H54 (cell line): Measurements from ENCODE around the gene CTIF.

ENCODE experiments used
- DNase-seq: peaks from one replicate; pipeline ENCODE4 v3.0.0; 2011; ENCODE audit warnings: low spot score, mixed read lengths; ENCODE audit not compliant: insufficient read length
- FAIRE-seq: peaks from 3 replicates; lab custom pipeline; 2011; peaks lifted over from hg19 to GRCh38; lab: Jason Lieb, UNC
- POLR2A ChIP-seq: IDR thresholded peaks from 2 replicates; pipeline ENCODE4 v1.6.1; 2011; ENCODE audit warnings: low read depth, mild to moderate bottlenecking, low read length

CTIF gene

DNA sequence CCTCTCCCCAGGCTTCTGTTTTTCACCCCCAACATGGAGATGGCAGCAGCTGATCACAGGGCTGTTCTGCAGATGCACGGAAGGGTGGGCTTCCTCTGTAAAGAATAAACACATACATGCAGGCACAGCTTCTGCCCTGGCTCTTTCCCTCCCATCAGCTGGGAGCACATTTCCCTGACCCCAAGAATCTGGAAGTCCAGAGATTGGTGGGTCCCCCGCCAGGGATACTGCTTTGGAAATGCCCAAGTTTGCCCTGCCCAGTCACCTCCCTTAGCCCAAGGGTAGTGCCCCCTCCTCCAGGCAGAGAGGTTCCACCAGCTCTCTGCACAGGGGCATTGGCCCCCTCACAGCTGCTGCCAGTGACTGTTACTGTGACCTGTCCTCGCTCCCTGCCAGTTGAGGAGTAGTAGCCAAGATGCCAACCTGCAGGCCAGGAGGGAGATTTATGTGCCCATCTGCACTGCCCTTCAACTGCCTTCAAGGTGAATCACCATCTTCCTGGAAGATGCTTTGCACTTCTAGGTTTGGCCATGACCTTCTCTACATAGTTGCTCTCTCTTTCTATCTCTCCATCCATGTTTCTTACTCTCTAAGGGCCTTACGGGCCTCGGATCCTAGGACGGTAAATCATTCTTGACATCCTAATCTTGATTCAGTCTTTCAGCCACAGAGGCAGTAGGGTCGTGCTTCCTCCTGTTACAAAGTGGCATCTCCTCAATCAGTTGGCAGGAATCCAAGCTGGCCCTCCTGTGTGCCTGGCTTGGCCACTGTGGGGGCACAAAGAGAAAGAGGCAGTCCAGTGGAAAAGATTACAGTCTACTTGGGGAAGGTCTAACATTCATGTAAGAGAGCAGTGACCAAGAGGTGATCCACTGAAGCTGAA lies 121.8 kb downstream of the CTIF start:
- FAIRE-seq (no peak), DNase-seq (no peak)
- TF ChIP-seq POLR2A = no peak

- DNase-seq (no peak), FAIRE-seq (no peak)
- TF ChIP-seq POLR2A = no peak
These were observed 122.6 kb downstream of the CTIF start for GRCh38 chr18:48661421-48661820.

DNA sequence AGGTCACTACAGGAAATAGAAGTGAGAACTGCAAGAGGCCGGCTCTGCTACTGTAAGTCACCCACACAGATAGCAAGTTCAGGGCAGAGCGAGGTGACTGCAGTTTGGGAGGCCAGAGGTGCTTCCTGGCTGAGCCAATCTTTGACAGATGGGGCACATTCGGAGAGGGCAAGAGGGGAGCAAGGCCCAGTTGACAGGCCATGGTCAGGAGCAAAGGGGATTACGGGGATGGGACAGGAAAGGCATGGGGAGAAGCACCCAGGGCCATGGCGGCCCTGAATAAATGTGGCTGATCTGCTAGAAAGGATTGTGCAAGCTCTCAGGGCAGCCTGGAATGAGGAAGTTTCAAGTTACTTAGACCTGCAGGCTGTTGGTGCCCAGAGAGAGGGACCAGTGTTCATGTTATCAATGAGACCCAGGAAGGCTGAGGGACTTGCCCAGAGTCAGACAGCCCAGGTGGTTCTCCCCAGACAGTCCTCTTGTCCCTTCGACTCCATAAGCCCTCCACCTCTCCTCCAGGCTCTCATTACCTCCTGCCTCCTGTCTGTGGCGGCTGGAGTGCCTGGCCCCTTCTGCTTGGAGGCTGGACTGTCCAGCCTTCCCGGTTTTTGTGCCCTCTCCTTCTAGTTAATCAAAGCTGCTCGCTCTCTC lies 123.3 kb downstream of the CTIF start:
- FAIRE-seq (no peak), DNase-seq (no peak)
- TF ChIP-seq POLR2A = no peak

GRCh38 chr18:48663096-48663930 lies 124.5 kb downstream of the CTIF start:
- FAIRE-seq (no peak), DNase-seq (no peak)
- no peak for TF ChIP-seq POLR2A

- DNase-seq = peak; percentile 40
- no peak for TF ChIP-seq POLR2A
These were observed 125.4 kb downstream of the CTIF start for GRCh38 chr18:48663931-48664847.

GRCh38 chr18:48665654-48666053 lies 126.8 kb downstream of the CTIF start:
- FAIRE-seq (no peak), DNase-seq (no peak)
- no peak for TF ChIP-seq POLR2A

More at GRCh38 chr18:48663931-48664847, 125.4 kb downstream of the CTIF start:
- no peak for FAIRE-seq

DNA sequence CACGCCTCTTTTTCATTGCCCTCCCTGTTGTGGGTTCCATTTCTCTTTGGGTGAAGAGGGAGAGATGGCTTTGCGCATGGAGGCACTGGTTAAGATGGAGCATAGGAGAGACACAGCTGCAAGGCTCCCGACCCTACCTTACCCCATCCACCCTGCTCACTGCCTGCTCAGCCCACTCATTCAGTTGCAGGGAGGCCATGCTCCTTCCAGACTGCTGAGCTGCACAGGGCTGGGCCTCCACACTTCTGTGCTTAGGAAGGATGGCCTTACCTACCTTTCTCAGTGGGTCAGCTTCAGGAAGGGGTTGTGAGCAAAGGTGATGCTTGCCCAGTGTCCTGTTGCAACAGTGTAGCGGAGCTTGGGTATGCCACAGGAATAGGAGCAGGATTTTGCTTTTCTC lies 127.8 kb downstream of the CTIF start:
- TF ChIP-seq POLR2A = no peak
- DNase-seq (no peak), FAIRE-seq (no peak)

GRCh38 chr18:48667276-48668254 lies 128.7 kb downstream of the CTIF start:
- TF ChIP-seq POLR2A = no peak
- FAIRE-seq (no peak), DNase-seq (no peak)

GRCh38 chr18:48668466-48669179 lies 129.8 kb downstream of the CTIF start:
- no peak for TF ChIP-seq POLR2A
- DNase-seq = no peak
- no peak for FAIRE-seq

DNA sequence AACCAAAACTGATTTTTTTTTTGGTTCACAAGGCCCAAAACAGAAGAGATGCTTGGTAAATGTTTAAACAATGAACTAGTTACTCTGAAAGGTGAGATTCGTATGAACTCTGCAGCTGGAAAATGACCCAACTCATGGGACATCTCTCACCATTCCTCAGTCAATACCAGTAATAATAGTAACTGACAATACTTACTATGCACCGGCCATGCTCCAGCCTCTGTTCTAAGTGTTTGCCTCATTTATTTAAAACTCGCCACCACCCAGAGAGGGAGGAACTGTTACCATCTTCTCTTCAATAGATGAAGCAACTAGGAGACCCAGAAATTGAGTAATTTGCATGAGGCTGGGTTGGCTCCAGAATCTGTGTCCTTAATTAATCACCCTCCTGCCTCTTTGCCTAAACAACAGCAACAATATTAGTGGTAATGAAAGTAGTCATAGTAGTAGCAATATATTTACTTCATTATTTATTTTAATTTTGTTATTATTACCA lies 130.4 kb downstream of the CTIF start:
- FAIRE-seq (no peak), DNase-seq (no peak)
- no peak for TF ChIP-seq POLR2A
